GM12892 (cell line): ENCODE results near the gene NHLRC1.

Experiments used
- POLR2A ChIP-seq: IDR thresholded peaks from 2 replicates; pipeline ENCODE4 v1.6.1; 2011; ENCODE audit warnings: low read depth, low read length, control low read depth
- POLR2AphosphoS5 ChIP-seq: IDR thresholded peaks from 2 replicates; pipeline ENCODE4 v1.6.1; 2011; ENCODE audit warnings: low read depth, low read length, control low read depth
- TAF1 ChIP-seq: IDR thresholded peaks from 2 replicates; pipeline ENCODE4 v1.6.1; 2011; ENCODE audit warnings: low read depth, mild to moderate bottlenecking, control low read depth, low read length, borderline replicate concordance

DNA sequence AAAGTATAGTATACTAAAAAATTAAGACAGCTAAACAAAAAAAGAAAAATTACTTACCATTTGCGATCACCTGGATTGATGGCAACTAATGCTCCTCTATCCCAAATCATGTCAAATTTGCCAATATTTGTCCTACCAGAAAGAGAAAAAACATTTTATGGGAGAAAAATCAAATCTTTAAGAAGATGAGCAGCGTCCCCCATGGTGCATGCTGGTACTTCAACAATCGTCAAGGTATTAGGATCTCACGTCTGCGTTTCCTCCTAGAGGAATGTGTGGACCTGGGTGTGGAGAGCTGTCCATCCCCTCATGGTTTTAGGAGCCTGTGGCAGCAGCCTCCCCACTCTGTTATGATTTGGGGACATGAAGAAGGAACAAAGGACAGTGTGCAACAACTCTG, 16.4 kb upstream of the NHLRC1 start:
- TF ChIP-seq POLR2A (no peak), TAF1 (no peak), POLR2AphosphoS5 (no peak)
